Cerebellar nuclear complex (tissue), 1 donor: ENCODE data around the gene VILL.

ENCODE experiments used
- DNase-seq, 2 experiments: peaks; one replicate each; lab custom pipeline; 2025; lab: John Stamatoyannopoulos, UW

The VILL gene

DNA sequence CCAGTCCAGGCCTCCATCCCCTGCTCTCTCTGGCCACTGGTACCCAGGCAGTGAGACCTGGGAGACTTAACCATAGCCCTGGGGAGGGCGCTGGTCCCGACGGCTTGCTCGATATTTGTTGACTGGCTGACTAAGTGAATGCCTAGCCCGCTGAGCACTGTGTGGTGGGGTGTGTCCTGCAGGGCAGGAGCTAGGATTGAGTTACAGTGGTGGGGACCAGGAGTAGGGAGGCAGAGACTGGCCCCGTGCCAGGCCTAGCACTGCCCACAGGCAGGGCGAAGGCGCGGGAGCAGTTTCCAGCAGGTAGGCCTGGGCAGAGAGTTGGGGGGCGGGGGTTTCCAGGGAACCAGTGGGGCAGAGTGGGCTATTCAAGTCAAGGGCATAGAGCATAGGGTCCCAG lies at the start of gene VILL:
Gene VILL, plus strand, starts transcription at position 260 of the 400 bp plus-strand sequence. CDS start 2,887 bp downstream, outside the sequence.
- DNase-seq = no peak

DNA sequence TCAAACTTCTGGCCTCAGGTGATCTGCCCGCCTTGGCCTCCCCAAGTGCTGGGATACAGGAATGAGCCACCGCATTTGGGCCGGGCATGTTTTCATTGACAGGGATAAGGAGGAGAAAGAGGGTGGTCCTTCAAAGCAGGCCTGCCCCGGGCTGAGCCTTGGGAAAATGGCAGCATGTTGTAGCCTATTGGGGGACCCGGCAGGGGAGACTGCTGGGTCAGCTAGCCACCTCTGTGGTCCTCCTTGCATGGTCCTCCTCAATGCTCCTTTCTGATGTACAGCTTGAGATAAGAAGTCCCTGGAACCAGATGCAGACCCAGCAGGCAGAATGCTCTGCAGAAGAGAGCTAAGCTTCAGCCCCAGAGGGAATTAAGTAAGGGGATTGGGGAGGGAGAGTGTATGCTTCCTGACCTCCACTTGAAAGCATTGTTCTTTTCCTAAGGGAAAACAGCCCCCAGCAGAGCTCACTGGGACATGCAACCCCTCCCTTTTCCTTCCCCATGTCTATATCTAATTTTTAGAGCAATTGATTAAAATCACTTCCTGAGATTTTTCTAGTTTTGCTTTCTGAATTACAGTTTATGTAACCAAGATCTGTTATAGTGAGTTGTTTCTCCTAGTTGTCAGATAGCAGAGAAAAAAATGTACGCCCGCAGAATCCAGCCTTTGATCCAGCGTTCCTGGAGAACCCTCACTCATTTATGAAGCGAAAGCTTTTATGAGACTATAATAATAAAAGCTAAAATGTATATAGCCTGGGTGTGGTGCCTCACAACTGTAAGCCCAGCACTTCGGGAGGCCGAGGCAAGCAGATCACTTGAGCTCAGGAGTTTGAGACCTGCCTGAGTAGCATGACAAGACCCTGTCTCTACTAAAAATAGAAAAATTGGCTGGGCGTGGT lies 48.7 kb upstream of the VILL start:
- DNase-seq = no peak

DNA sequence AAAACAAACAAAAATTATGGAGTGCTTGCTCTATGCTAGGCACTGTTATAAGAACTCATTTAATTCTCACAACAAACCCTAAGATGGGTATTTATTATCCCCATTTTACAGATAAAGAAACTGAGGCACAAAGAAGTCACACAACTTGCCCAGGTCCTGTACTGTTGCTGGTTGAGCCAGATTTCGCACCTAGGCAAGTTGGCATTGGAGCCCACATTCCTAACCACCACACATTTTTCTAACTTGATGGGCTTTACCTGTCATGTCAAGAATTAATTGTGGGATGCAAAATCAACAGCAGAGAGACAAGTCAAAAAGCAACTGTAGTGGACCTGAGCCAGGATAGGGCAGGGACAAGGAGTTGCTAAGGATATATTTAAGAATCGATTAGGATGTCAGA lies 47.9 kb upstream of the VILL start:
- no peak for DNase-seq

DNA sequence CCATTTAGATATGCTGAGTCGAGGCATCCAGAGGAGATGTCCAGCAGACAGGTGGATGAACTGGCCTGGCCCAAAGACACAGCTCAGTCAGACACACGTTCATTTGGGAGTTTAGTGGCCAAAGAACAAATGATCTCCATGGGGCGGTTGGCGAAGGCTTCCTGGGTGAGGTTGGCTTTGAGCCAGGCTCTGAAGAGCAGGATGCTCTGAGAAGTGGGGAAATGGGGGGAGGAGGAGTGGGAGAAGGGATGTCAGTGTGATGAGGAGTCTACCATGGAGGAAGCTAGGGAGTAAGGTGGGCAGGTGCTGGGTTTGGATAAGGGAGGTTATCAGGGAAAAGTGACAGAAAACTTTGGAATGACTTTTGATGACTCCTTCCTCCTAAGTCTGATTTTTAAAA lies 47.5 kb upstream of the VILL start:
- DNase-seq = no peak

DNA sequence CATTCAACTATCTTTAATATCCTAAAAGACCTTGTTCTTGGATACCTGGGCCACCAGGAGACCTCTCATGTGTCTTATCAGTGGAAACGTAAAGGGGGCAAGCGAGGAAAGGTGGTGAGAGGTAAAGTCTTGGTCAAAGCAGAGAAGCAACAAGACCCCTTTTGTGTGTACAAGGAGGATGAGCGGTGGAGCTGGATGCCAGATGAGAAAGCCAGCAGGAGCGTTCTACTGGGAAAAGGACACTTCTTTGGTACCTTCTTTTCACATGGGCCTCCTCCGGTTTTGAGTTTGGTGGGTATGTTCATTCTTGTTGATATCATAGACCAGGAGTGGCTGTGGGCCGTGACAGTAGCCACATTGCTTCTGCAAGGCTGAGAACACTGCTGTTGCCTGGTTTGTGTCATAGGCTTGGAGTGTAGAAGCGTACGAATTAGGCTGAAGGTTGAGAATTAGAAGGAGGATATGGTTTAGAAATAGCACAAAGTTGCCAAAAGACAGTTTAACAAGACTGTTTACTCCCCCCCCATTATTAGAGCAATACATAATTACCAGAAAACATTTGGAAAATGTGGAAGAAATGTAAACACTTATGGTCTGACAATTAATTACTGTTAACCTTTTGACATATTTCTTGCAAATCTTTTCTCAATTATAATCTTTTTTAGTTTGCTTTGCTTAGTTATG lies 46.8 kb upstream of the VILL start:
- DNase-seq = no peak

DNA sequence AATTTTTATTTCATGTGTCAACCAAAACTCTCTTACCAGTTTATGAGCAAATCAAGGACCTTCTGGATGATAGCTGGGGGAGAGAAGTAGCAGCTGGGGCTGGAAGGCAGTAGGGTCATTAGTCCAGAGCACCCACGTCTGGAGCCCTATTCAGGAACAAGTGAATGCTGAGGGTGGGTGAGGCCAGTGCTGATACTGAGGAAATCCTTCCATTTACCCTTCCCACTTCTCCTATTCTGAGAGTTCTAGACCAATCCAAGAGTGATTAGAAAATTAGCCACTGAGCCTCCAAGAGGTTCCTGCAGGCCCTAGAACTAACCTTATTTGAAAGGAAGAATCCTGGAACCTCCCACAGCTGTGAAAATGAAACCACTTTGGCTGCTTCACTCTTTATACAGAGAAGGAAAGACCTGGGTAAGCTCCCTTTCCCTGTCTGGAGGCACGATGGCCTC lies 46.2 kb upstream of the VILL start:
- DNase-seq = no peak

DNA sequence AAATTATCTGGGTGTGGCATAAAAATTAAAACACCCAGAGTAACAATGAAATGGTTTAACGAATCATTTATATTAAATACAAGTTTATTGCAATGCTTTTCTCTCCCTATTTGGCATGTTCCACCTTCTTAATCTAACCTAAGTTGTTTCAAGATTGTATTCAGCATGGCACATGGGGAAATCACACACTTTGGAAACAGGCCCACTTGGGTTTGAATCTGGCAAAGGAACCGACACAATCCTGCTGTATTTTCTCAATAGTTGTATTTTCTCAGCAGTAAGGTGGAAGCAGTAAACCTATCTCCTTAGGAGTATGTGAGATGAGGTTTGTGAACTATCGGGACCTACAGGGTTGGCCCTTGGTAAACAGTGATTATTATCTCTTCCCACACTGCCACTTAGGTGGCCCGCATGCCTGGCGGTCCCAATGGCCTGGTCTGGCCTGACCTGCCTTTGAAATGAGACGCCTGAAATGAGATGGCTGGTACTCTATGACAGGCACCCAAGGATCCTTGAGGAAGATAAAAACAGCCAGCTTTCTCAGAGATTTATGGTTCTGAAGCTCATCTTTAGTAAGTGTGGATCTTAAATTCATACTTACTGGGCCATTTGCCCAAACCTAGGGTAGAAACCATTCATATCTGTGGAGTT lies 45.3 kb upstream of the VILL start:
- no peak for DNase-seq

DNA sequence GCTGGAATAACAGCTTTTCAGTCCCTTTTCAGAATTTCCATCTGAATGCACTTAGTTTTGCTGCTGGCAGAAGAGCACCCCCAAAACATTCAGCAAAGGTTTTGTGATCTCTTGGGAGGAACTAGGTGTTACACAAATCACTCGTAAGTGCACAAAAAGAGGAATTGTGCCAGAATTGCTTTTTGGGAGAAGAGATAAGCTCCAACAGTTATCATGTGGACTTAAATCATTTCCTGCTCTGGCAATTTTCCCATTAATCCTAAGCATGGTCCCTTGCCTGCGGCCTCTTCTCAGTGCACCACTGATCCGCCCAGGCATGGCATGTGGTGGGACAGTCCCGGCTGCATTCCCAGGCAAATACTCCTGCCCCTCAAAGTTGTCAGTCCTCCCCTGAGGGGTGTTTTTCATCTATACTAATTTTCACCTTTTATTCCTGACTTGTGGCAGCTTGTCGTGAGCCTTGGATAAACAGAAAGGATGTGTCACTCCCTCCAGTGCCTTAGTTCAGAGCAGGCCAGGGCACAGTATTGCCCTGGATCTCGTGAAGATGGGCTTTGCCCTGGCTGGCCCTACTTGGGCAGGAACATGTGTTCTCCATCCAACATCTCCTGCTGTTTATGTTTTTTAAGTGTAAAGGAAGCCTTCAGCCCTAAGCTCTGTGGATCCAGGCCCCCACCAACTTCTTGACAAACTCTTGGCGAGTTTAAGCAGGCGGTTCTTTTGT lies 44.6 kb upstream of the VILL start:
- no peak for DNase-seq

DNA sequence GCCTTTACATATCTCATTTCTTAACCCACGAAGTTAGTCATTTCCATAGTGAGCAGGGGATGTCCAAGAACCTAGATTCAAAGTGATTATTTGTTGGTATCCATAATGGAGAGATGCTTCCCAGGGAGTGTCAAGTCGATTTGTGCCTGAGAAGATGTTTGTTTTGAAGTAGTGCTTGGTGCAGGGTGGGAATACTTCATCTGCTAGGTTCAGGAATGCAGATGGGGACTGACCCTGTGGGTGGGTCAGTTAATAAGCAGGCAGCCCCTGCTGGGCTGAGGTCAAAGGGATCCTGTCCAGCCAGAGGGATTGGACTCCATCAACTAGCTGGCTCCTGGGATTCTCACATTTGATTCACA lies 44.1 kb upstream of the VILL start:
- no peak for DNase-seq

DNA sequence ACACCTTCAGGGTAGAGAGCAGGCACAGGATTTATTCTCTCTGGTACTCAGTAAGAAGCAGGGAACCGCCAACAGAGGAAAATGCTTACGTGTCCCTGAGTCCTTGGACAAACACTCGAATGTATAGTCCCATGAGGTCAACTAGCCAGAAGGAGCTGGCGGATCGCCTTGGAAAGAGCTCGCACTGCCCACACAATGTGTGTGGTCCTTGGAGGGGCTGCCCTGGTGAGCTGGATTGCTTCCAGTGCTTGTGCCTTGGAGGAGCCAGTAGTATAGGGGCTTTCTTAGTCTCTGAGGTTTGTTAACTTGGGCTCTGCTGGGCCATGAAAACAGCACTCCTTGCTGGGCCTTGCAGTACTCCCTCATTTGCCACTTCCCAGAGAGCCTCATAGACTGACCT lies 40.7 kb upstream of the VILL start:
- DNase-seq = no peak

DNA sequence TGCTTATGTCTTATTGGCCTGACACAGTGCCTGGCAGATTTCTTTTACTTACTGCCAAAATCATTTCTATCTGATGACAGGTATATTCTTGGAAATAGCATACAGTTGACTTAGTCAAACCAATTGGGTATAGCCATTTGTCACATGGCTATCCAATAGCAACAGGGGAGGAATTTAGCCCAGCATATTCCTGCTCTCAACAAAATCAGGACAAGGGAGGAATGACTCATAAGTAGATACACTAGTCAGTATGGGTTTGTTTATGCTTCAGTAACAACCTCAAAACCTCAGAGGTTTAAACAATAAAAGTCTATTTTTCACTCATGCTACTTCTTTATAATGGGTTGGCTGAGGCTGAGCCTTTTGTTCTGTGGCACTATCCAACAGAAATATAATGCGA lies 38.0 kb upstream of the VILL start:
- DNase-seq = no peak

DNA sequence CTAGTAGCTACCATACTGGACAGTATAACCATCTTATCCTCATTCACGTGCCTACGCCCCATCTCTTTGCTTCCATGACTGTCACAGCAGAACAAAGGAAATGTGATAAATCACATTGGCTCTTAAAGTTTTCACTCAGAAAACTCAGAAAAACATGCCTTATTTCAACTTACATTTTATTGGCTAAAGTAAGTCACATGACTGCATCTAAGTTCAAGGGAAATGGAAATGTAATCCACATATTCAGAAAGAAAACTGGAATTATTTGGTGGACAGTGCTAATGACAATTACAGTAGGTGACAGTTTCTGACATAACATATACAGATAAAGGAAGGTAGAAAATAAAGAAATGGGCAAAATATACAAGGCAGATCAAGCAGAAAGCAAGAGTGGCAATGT lies 37.4 kb upstream of the VILL start:
- DNase-seq = no peak

DNA sequence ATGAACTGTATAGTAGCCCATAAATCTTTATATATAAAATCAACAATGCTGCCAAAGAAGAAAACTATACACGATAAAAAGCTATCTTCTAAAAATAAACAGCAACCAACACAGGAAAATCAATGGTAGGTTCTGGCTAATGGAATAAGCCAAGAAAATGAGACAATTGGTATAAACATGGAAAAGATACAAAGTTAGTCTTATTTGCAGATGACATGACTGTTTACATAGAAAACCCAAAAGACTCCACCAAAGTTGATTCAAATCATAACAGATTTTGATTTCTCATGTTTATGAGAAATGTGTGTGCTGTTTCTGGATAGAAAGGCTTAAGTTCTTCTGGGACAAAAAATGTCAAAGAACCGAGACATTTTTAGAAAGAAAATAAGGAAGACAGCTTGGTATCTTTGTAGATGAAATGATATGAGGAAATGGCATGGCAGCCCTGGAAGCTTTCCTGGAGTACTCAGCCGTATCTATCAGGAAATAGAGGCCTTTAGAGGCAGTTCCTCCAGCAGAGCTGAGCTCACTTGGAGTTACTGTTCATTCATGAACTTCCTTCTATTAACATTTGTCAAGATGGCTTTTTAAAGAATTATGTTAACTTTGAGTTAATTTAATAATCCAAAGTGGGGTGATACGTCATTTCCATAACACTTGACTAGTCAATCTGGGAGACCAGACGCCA lies 36.7 kb upstream of the VILL start:
- DNase-seq = no peak

DNA sequence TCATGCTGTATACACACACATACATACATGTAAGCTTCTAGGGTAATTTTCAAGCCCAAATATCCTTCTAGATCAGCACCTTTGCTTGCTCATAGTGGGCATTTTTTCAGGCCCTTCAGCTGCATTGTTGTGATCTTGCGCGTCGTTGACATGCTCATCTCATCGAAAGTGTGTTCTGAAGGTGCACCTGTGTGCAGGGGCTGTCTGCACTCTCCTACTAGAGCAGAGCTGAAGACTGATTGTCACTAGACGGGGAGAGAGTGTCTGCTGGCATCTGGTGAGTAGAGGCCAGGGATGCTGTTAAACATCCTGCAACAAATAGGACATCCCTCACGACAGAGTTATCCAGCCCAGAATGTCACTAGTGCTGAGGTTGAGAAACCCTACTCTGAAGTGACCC lies 35.7 kb upstream of the VILL start:
- DNase-seq = no peak

DNA sequence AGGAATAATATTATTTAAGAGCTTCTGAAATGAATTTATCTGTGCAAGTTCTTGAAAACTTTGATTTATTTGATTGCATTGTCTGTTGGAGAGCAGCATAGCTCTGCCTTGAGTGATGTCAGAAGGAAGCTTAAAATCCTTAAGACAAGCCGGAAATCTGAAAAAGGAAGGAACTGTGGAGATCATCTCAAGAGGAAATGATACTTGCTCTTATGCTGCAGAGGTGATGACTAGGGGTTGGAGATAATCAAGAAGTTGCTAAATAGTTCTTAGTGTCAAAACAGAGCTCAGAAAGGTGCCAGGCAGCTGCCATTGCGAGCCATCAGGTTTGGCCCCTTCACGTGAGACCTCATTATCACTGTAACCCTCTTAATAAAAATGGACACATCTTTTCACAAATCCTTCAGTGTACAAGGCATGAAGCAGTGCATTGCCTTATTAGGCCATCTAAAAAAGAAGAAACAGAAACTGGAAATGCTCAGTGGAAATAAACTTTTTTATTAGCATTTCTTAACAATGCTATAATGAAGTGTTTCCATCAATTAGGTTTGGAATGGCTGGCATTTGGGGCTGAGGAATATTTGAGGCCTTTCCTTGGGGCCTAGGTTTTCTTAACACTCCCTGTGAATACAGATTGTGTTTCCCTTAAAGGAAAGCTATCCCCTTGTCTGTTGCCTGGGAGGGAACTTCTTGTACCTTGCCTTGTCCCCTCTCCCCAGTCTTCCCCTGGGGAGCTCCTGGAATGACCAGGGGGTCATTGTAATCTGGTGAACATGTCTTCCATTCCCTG lies 34.5 kb upstream of the VILL start:
- no peak for DNase-seq

DNA sequence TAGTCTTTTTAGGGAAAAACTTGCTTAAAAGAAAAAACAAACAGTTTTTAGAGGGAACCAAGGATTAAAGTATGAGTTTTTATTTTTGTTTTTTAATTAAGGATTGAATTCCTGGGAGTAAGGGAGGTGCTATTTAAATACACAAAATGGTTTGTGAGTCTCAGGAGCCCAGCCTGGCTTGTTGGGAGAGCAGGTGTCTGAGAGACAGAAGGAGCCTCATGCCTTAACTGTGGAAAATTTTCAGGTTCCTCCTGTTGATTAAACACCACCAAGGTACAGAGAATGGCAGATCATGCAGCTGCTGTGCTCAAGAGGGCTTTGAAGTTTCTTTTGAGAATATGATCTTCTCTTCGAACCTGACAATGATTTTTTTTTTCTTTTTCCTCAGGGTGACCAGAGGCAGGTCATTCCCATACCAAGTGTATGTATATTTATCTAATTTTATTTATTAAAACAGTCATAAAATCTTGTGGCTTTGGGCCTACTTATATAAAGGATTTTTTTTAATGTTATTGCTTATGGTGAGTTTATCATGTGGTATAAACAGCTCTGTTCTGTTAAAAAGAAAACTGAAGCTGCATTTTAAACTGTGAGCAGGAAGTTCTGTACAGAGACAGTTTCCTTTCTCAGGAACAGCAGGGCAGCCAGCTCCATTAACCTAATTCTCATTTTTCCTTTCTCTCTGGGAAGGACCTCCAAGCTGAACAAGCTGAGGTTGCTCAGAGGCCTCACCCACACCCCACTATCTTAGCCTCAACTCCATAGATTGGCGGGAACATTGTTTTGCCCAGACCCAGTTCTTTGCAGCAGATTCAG lies 33.7 kb upstream of the VILL start:
- no peak for DNase-seq

DNA sequence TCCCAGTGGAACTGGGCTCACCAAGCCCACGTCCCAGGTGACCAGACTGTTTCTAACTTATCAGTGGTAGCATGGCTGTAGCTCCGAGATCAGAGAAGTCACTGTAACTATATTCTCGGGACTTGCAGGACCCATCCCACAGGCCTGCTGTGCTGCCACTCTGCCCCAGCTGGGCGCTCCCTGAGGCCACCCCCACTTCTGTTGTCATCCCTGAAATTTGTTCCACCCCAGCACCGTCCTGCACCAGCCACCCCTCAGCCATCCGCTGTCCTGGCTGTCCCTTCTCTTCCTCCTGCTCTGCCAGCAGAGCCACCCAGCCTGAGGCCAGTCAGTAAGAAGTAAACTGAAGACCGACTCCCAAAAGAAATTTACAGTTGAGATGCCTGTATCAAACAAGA lies 33.0 kb upstream of the VILL start:
- no peak for DNase-seq

DNA sequence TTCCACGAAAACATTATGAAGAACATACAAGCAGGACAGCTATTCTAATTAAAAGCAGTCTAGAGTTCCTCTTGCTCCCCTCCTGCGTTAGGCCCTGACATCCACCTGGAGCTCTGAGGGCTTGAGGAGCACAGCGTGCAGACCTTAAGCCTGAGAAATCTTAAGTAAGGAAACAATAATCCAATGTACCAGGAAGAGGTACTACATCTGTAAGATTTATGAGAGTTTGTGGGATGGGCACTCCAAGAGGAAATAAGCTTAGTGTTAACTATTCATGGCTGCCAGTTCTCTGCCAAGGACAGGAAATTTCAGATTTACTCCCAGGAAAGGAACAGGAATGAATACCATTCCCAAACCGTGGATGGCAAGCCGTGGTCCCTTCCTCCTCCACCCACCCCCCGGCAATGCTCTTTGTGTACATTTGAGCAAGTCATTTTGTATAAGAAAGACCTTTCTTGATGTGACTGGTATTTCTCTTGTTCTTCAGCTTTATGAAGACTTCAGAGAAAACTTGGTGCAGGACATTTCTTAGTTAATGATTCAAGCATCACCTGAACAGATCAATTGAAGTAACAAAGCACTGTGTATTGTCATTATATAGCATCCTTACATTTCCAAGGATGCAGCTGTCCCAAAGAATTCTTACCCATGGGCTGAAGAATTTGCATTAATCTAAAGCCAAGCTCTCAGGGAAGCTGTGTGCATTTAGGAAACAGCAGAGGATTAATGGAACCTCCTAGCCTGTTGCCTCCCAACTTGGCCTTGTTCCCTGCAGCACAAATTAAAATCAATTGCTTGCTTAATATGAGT lies 28.8 kb upstream of the VILL start:
- DNase-seq = no peak

DNA sequence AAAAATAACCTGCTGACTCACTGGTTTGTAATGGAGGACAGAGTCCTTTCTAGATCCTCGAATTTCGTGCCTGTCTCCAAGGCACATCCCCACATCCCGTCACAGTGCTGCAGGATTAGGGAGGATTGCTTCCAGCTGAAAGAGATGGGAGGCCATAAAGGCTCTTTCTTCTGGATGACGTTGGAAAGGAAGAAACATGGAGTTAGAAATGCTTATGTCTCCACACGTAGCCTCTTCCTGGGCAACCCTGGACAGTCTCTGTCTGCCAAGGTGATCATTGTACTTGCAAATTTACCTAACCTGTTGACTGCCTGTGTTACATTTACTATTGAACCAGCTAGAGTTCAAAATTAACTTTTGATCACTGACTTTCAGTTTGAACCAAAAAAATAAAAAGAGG lies 27.6 kb upstream of the VILL start:
- no peak for DNase-seq
